Fibroblast of lung (primary cell): ENCODE data around the gene CLUH. TPM values are rescaled to one million over a fixed set of nuclear protein-coding genes. Genes with fewer than 3 reads are reported as not detected.

ENCODE experiments used
- DNase-seq, 2 donors: peaks; one replicate each; pipeline versions ENCODE4 v3.0.0 to v3.0.0-alpha.2; 2010; ENCODE audit warnings: low read depth in 2 of 2
- H2AFZ ChIP-seq: 2 replicates; pipeline ENCODE4 v1.5.1; 2012; ENCODE audit warnings: low read length, control low read depth, inconsistent platforms
- H3K27ac ChIP-seq: 2 replicates; pipeline ENCODE4 v1.5.1; 2011; ENCODE audit warnings: low read length, control low read depth; ENCODE audit not compliant: insufficient read depth
- H3K27me3 ChIP-seq: 2 replicates; pipeline ENCODE4 v1.5.1; 2011; ENCODE audit warnings: mild to moderate bottlenecking, low read length; ENCODE audit not compliant: control insufficient read depth, insufficient read depth
- H3K36me3 ChIP-seq: 2 replicates; pipeline ENCODE4 v1.5.1; 2011; ENCODE audit warnings: low read length; ENCODE audit not compliant: control insufficient read depth, insufficient read depth
- H3K4me1 ChIP-seq: 2 replicates; pipeline ENCODE4 v1.5.1; 2011; ENCODE audit warnings: low read length; ENCODE audit not compliant: control insufficient read depth, insufficient read depth; ENCODE audit errors: extremely low read depth
- H3K4me2 ChIP-seq: 2 replicates; pipeline ENCODE4 v1.5.1; 2011; ENCODE audit warnings: low read length, control low read depth; ENCODE audit not compliant: insufficient read depth; ENCODE audit errors: extremely low read depth
- H3K4me3 ChIP-seq, 4 experiments: fragments of 200-600 bp in 1 of 4; sonication (generic) in 1 of 4; replicated peaks in 1 of 4; 2 replicates each; pipeline ENCODE4 v1.5.1; 2011 to 2016; ENCODE audit warnings: low read length in 4 of 4, low read depth in 3 of 4, mild to moderate bottlenecking in 3 of 4, control low read depth in 2 of 4, inconsistent platforms in 1 of 4, mixed read lengths in 1 of 4; ENCODE audit not compliant: insufficient read depth in 1 of 4; ENCODE audit errors: control extremely low read depth in 1 of 4
- H3K79me2 ChIP-seq: 2 replicates; pipeline ENCODE4 v1.5.1; 2012; ENCODE audit warnings: mild to moderate bottlenecking, low read length, inconsistent platforms; ENCODE audit not compliant: control insufficient read depth, insufficient read depth
- H3K9ac ChIP-seq: 2 replicates; pipeline ENCODE4 v1.5.1; 2011; ENCODE audit warnings: mild to moderate bottlenecking, low read length, control low read depth; ENCODE audit not compliant: insufficient read depth
- H3K9me3 ChIP-seq: 2 replicates; pipeline ENCODE4 v1.5.1; 2012; ENCODE audit warnings: low read depth, low read length; ENCODE audit not compliant: control insufficient read depth, insufficient read depth
- H4K20me1 ChIP-seq: 2 replicates; pipeline ENCODE4 v1.5.1; 2011; ENCODE audit warnings: low read length; ENCODE audit not compliant: control insufficient read depth, insufficient read depth; ENCODE audit errors: extremely low read depth
- EZH2 ChIP-seq: IDR thresholded peaks from 2 replicates; pipeline ENCODE4 v1.5.1; 2012; ENCODE audit warnings: low read length, control low read depth, mild to moderate bottlenecking; ENCODE audit errors: missing control alignments
- polyA plus RNA-seq, 2 donors: library from polyadenylated mRNA; depleted of rRNA in 1 of 2; stranded (reverse) in 1 of 2; unstranded in 1 of 2; fragments of >200 nt; gene quantifications; 2 replicates each; pipeline ENCODE4 v1.2.1, GENCODE V29; 2011 to 2012; ENCODE audit warnings: missing spikeins in 1 of 2
- total RNA-seq: library from RNA; depleted of rRNA; stranded (reverse); fragments of >200 nt; gene quantifications from 2 replicates; pipeline ENCODE4 v1.2.1, GENCODE V29; 2014
- TF ChIP-seq, protein P1 (sequence below), 2 donors: IDR thresholded peaks in 1 of 2; conservative IDR thresholded peaks in 1 of 2; 1 replicate in 1 of 2; 2 replicates in 1 of 2; pipeline ENCODE4 v1.5.1; 2011 to 2012; ENCODE audit warnings: low read length in 2 of 2, control low read depth in 1 of 2, inconsistent platforms in 1 of 2, low read depth in 1 of 2, mild to moderate bottlenecking in 1 of 2

CLUH gene
- total and polyA plus RNA-seq, 2 donors (not counting 1 experiment from before 2014, with no cell fraction given), result 10.5 to 29.4 TPM

DNA sequence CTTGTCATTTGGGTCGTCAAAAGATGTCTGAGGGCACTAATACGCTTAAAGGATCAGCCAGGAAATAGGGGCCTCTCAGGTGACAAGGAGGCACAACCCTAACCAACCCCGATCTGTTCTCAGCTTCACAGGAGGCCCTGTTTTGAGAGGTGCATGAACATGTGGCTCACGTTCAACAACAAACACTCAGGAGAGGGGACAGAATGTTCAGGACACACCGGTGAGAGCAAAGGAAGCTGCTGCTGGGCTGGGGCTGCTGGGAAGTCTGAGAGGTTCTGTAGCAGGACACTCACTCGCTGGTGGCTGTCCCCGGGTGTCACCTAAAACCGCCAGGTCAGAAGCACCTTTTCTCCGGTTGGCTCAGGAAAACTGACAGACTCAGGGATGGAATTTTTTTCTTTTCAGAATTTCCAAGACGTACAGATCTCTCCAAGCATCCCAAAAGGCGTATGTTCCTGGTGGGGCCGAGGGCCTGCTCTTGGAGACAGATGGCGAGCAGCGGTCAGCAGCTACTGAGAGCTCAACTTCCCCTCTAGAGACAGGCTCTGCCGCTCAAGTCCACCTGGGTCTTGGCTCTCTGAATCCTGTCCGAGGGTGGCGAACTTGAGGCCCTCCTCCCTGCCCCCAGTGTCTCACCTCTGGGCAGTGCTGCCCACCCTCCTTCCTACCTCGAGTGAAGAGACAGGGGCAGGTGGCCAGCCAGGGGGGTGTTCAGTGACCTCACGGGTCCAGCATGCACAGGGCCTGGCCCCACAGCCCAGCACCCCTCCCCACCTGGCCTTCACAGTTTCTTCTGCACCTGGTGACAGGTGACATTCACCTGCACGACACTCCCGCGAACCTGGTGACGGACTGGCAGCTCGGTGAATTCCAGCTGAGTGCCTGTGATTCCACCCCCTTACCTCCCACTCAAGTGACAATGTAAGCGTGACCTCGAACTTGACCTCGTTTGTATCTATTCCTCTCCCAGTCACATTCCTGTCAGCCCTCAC is 22.9 kb downstream of the CLUH start:
- no peak overlapping the region for H3K4me3 ChIP-seq
- no peak overlapping the region for H3K9ac ChIP-seq
- H3K4me2 ChIP-seq, result no peak overlapping the region

DNA sequence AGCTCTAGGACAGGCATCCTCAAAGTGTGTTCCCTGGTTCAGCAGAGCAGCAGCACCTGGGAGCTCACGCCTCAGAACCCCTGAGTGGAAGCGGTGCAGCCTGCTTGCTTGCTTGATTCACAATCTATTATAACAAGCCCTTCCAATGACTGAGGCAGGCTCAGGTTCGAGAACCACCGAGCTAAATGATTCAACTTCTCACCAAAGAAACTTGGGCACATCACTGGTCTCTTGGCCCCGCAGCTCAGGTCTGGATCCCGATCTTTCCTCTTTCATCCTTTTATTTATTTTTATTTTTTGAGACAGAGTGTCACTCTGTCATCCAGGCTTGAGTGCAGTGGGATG is 24.5 kb downstream of the CLUH start:
- Histone ChIP-seq H4K20me1 (no peaks in the 10 kb centered on the region), H3K27ac (peak overlapping the region; percentile 45), H3K4me3 (no peak overlapping the region), H3K4me1 (peaks cover 10% of the 10 kb centered on the region), H3K27me3 (no peaks in the 10 kb centered on the region), H2AFZ (no peak overlapping the region), H3K9ac (no peak overlapping the region), H3K36me3 (peaks cover 8% of the 10 kb centered on the region), H3K9me3 (no peaks in the 10 kb centered on the region), H3K79me2 (no peaks in the 10 kb centered on the region), H3K4me2 (peak overlapping the region; percentile 9)
- TF ChIP-seq EZH2, result no peak
- TF ChIP-seq, protein P1, sequence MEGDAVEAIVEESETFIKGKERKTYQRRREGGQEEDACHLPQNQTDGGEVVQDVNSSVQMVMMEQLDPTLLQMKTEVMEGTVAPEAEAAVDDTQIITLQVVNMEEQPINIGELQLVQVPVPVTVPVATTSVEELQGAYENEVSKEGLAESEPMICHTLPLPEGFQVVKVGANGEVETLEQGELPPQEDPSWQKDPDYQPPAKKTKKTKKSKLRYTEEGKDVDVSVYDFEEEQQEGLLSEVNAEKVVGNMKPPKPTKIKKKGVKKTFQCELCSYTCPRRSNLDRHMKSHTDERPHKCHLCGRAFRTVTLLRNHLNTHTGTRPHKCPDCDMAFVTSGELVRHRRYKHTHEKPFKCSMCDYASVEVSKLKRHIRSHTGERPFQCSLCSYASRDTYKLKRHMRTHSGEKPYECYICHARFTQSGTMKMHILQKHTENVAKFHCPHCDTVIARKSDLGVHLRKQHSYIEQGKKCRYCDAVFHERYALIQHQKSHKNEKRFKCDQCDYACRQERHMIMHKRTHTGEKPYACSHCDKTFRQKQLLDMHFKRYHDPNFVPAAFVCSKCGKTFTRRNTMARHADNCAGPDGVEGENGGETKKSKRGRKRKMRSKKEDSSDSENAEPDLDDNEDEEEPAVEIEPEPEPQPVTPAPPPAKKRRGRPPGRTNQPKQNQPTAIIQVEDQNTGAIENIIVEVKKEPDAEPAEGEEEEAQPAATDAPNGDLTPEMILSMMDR (conservative IDR thresholded peaks at IDR 0.05 in 1 of 2, IDR thresholded peaks at IDR 0.05 in 1 of 2; ENCODE audit: low read depth in 1 of 2, low read length in 2 of 2), result no peak
- DNase-seq, result no peak

More for the DNA sequence above, 22.9 kb downstream of the CLUH start:
- Histone ChIP-seq H3K27me3 (no peaks in the 10 kb centered on the region), H3K27ac (no peak overlapping the region), H3K79me2 (no peaks in the 10 kb centered on the region), H3K4me1 (peaks cover 10% of the 10 kb centered on the region), H4K20me1 (no peaks in the 10 kb centered on the region), H3K36me3 (peaks cover 11% of the 10 kb centered on the region), H2AFZ (no peak overlapping the region), H3K9me3 (no peaks in the 10 kb centered on the region)
- no peak for DNase-seq
- TF ChIP-seq EZH2, result no peak
- TF ChIP-seq, protein P1 (conservative IDR thresholded peaks at IDR 0.05 in 1 of 2, IDR thresholded peaks at IDR 0.05 in 1 of 2; ENCODE audit: low read depth in 1 of 2, low read length in 2 of 2), result no peak

DNA sequence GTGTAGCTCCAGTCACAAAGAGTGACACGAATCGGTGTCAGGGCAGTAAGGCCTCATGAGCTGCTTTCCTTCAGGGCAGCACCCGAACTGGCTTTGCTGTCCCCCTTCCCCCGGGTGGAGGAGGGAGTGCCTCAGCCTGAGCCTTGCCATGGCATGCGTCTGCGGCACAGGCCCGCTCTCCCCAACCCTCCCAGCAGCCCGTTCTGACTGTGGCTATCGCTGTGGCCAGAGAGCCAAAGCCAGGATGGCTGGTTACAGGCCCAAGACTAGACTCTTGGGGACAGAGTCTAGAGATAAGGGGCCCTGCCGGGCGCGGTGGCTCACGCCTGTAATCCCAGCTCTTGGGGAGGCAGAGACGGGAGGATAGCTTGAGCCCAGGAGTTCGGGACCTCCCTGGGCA is 25.9 kb downstream of the CLUH start:
- no peak for TF ChIP-seq EZH2
- TF ChIP-seq, protein P1 (conservative IDR thresholded peaks at IDR 0.05 in 1 of 2, IDR thresholded peaks at IDR 0.05 in 1 of 2; ENCODE audit: low read depth in 1 of 2, low read length in 2 of 2), result no peak
- H3K27me3 ChIP-seq, result no peaks in the 10 kb centered on the region
- peaks cover 10% of the 10 kb centered on the region for H3K36me3 ChIP-seq
- H3K79me2 ChIP-seq, result no peaks in the 10 kb centered on the region
- H3K4me1 ChIP-seq, result peaks cover 10% of the 10 kb centered on the region
- H3K4me3 ChIP-seq, result no peak overlapping the region
- DNase-seq, result no peak
- H2AFZ ChIP-seq, result no peak overlapping the region
- peaks cover 4% of the 10 kb centered on the region for H4K20me1 ChIP-seq
- no peak overlapping the region for H3K4me2 ChIP-seq
- no peak overlapping the region for H3K9ac ChIP-seq
- H3K27ac ChIP-seq, result no peak overlapping the region
- H3K9me3 ChIP-seq, result no peaks in the 10 kb centered on the region
